ENCODE data around the gene DNM3.

DNM3 gene

GRCh38 chr1:172024516-172024915 is 183.2 kb downstream of the DNM3 start:
- TF ChIP-seq EGR1 (IDR thresholded peaks at IDR 0.05) (no peak), YY1 (IDR thresholded peaks at IDR 0.05; ENCODE audit: low read depth) (no peak), ZBTB7A (IDR thresholded peaks at IDR 0.05; ENCODE audit: low read depth) (no peak), REST (IDR thresholded peaks at IDR 0.05; ENCODE audit: low read depth) (no peak), FOXM1 (IDR thresholded peaks at IDR 0.05; ENCODE audit: borderline replicate concordance, low read depth) (no peak), TCF12 (IDR thresholded peaks at IDR 0.05; ENCODE audit: low read depth) (no peak)

- no peak for TF ChIP-seq EGR1 (IDR thresholded peaks at IDR 0.05)
- TF ChIP-seq CREB1 (IDR thresholded peaks at IDR 0.05; ENCODE audit: low read depth) = no peak
- peak; percentile 45; the same call in 1 of the 2 replicates for TF ChIP-seq NFIC (IDR thresholded peaks at IDR 0.05)
- no peak for TF ChIP-seq TCF12 (IDR thresholded peaks at IDR 0.05; ENCODE audit: low read depth)
- TF ChIP-seq EP300 (IDR thresholded peaks at IDR 0.05; ENCODE audit: borderline replicate concordance) = no peak
- no peak for TF ChIP-seq TAF1 (IDR thresholded peaks at IDR 0.05; ENCODE audit: low read depth)
- no peak for TF ChIP-seq MAX (IDR thresholded peaks at IDR 0.05)
- TF ChIP-seq RAD21 (IDR thresholded peaks at IDR 0.05; ENCODE audit: low read depth) = no peak
- no peak for TF ChIP-seq FOXM1 (IDR thresholded peaks at IDR 0.05; ENCODE audit: borderline replicate concordance, low read depth)
- TF ChIP-seq YY1 (IDR thresholded peaks at IDR 0.05; ENCODE audit: low read depth) = no peak
- no peak for TF ChIP-seq REST (IDR thresholded peaks at IDR 0.05; ENCODE audit: low read depth)
- TF ChIP-seq ZBTB7A (IDR thresholded peaks at IDR 0.05; ENCODE audit: low read depth) = no peak
- TF ChIP-seq CEBPB (IDR thresholded peaks at IDR 0.05) = no peak
- TF ChIP-seq TEAD4 (IDR thresholded peaks at IDR 0.05) = peak; percentile 74; the same call in 1 of the 2 replicates
- no peak for TF ChIP-seq USF1 (IDR thresholded peaks at IDR 0.05)
These were observed 199.2 kb downstream of the DNM3 start for GRCh38 chr1:172040466-172040865.

- TF ChIP-seq CREB1 (IDR thresholded peaks at IDR 0.05; ENCODE audit: low read depth) (no peak), YY1 (IDR thresholded peaks at IDR 0.05; ENCODE audit: low read depth) (no peak), ZBTB7A (IDR thresholded peaks at IDR 0.05; ENCODE audit: low read depth) (no peak), NFIC (IDR thresholded peaks at IDR 0.05) (no peak), REST (IDR thresholded peaks at IDR 0.05; ENCODE audit: low read depth) (no peak), TCF12 (IDR thresholded peaks at IDR 0.05; ENCODE audit: low read depth) (no peak), RAD21 (IDR thresholded peaks at IDR 0.05; ENCODE audit: low read depth) (no peak), TAF1 (IDR thresholded peaks at IDR 0.05; ENCODE audit: low read depth) (no peak), USF1 (IDR thresholded peaks at IDR 0.05) (no peak), EGR1 (IDR thresholded peaks at IDR 0.05) (no peak), EP300 (IDR thresholded peaks at IDR 0.05; ENCODE audit: borderline replicate concordance) (no peak), FOXM1 (IDR thresholded peaks at IDR 0.05; ENCODE audit: borderline replicate concordance, low read depth) (no peak), MAX (IDR thresholded peaks at IDR 0.05) (no peak), TEAD4 (IDR thresholded peaks at IDR 0.05) (no peak), CEBPB (IDR thresholded peaks at IDR 0.05) (no peak)
These were observed 199.8 kb downstream of the DNM3 start for GRCh38 chr1:172041102-172041501.

GRCh38 chr1:172041742-172042141 is 200.4 kb downstream of the DNM3 start:
- no peak for TF ChIP-seq REST (IDR thresholded peaks at IDR 0.05; ENCODE audit: low read depth)
- TF ChIP-seq CREB1 (IDR thresholded peaks at IDR 0.05; ENCODE audit: low read depth) = no peak
- no peak for TF ChIP-seq FOXM1 (IDR thresholded peaks at IDR 0.05; ENCODE audit: borderline replicate concordance, low read depth)
- TF ChIP-seq RAD21 (IDR thresholded peaks at IDR 0.05; ENCODE audit: low read depth) = peak; percentile 71
- TF ChIP-seq TAF1 (IDR thresholded peaks at IDR 0.05; ENCODE audit: low read depth) = no peak
- no peak for TF ChIP-seq TEAD4 (IDR thresholded peaks at IDR 0.05)
- no peak for TF ChIP-seq MAX (IDR thresholded peaks at IDR 0.05)
- TF ChIP-seq TCF12 (IDR thresholded peaks at IDR 0.05; ENCODE audit: low read depth) = no peak
